ENCODE measurements around the gene CILP2.
A peak's percentile ranks its signal among the peaks of the same experiment; 100 is the strongest.

The CILP2 gene

DNA sequence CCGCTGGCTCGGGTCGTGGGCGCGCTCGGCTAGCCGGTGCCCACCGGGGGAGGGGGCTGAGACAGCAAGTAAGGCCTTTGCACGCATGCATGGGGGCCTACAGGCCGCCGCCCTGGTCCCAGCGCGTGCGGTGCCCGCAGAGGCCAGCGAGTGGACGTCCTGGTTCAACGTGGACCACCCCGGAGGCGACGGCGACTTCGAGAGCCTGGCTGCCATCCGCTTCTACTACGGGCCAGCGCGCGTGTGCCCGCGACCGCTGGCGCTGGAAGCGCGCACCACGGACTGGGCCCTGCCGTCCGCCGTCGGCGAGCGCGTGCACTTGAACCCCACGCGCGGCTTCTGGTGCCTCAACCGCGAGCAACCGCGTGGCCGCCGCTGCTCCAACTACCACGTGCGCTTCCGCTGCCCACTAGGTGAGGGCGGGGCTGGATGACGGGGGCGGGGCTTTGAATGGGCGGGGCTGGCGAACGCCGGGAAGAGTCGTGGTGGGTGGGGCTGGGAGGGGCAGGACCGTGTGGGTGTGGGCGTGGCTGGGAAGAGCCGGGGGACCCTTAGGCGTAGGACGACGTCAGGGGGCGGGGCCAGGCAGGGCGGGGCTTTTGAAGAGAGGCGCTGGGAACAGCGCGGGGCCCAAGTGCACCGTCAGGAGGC lies 2.1 kb downstream of the CILP2 start:
- no peak for TF ChIP-seq CTCF (IDR thresholded peaks at IDR 0.05; ENCODE audit: borderline replicate concordance, control extremely low read depth, extremely low read depth, insufficient read depth, missing control alignments)
- DNase-seq (ENCODE audit: low spot score) = peak; percentile 84
- in situ Hi-C loops (cut with MboI; ENCODE audit: low sequenced_read_pairs, unreplicated experiment) = loop anchor here (25.0 kb wide), 1 partner anchor 747 kb away; no protein-coding TSS in a partner anchor

DNA sequence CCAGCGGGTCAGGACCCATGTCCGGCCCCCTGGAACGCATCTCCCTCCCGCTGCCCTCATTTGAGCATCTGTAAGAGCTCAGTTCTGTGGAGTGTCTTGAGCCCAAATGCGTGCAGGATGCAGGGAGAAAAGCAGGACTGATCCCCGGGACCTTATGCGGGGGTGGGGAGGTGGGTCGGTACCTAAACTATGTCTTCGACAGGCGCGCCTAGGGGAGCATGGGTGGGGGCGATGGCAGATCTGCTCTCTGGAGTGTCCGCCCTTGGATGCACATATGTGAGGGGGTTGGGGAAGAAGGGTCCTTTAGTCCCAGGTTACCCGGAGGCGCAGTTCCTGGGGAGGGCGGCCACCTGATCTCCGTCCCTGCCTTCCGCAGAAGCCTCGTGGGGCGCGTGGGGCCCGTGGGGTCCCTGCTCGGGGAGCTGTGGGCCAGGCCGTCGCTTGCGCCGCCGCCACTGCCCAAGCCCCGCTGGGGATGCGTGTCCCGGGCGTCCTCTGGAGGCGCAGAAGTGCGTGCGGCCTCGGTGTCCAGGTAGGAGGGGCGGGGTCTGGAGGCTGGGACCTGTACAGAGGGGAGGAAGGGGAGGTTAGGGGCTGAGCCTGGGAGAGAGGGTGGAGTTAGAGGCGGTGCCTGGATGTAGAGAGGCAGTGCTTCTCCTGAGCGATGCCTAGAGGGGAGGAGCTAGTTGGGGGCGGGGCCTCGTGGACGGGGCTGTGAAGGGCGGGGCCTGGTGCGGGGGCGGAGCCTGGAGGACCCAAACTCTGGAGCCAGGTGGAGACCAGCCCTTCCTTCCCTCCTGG lies 2.9 kb downstream of the CILP2 start:
- TF ChIP-seq CTCF (IDR thresholded peaks at IDR 0.05; ENCODE audit: borderline replicate concordance, control extremely low read depth, extremely low read depth, insufficient read depth, missing control alignments) = no peak
- peak; percentile 90 for DNase-seq (ENCODE audit: low spot score)
- in situ Hi-C loops (cut with MboI; ENCODE audit: low sequenced_read_pairs, unreplicated experiment) = loop anchor here (25.0 kb wide), 1 partner anchor 746 kb away; no protein-coding TSS in a partner anchor

GRCh38 chr19:19541616-19542015 lies 3.6 kb downstream of the CILP2 start:
- in situ Hi-C loops (cut with MboI; ENCODE audit: low sequenced_read_pairs, unreplicated experiment) = loop anchor here (25.0 kb wide), 1 partner anchor 746 kb away; no protein-coding TSS in a partner anchor
- DNase-seq (ENCODE audit: low spot score) = no peak
- no peak for TF ChIP-seq CTCF (IDR thresholded peaks at IDR 0.05; ENCODE audit: borderline replicate concordance, control extremely low read depth, extremely low read depth, insufficient read depth, missing control alignments)

- DNase-seq (ENCODE audit: low spot score) = no peak
- no peak for TF ChIP-seq CTCF (IDR thresholded peaks at IDR 0.05; ENCODE audit: borderline replicate concordance, control extremely low read depth, extremely low read depth, insufficient read depth, missing control alignments)
- in situ Hi-C loops (cut with MboI; ENCODE audit: low sequenced_read_pairs, unreplicated experiment) = loop anchor here (25.0 kb wide), 1 partner anchor 745 kb away; no protein-coding TSS in a partner anchor
Observed at GRCh38 chr19:19542507-19542906, 4.4 kb downstream of the CILP2 start.

- TF ChIP-seq CTCF (IDR thresholded peaks at IDR 0.05; ENCODE audit: borderline replicate concordance, control extremely low read depth, extremely low read depth, insufficient read depth, missing control alignments) = no peak
- in situ Hi-C loops (cut with MboI; ENCODE audit: low sequenced_read_pairs, unreplicated experiment) = loop anchor here (25.0 kb wide), 1 partner anchor 744 kb away; no protein-coding TSS in a partner anchor
- no peak for DNase-seq (ENCODE audit: low spot score)
Observed at GRCh38 chr19:19543101-19543500, 5.0 kb downstream of the CILP2 start.

GRCh38 chr19:19543640-19544039 lies 5.6 kb downstream of the CILP2 start:
- in situ Hi-C loops (cut with MboI; ENCODE audit: low sequenced_read_pairs, unreplicated experiment) = loop anchor here (25.0 kb wide), 1 partner anchor 744 kb away; no protein-coding TSS in a partner anchor
- TF ChIP-seq CTCF (IDR thresholded peaks at IDR 0.05; ENCODE audit: borderline replicate concordance, control extremely low read depth, extremely low read depth, insufficient read depth, missing control alignments) = no peak

More at GRCh38 chr19:19543640-19544039, 5.6 kb downstream of the CILP2 start:
- DNase-seq (ENCODE audit: low spot score) = no peak

Measured in GM13976 (cell line).